Raji (cell line): ENCODE results near the gene NDUFB2.

Experiments
- POLR2A ChIP-seq: IDR thresholded peaks from 2 replicates; pipeline ENCODE4 v1.6.1; 2011; ENCODE audit warnings: low read depth, low read length, control low read depth; ENCODE audit not compliant: insufficient read depth

Gene NDUFB2

GRCh38 chr7:140683657-140684056 lies 12.9 kb upstream of the NDUFB2 start:
- TF ChIP-seq POLR2A, result no peak

GRCh38 chr7:140684066-140684950 lies 12.2 kb upstream of the NDUFB2 start:
- no peak for TF ChIP-seq POLR2A

- TF ChIP-seq POLR2A, result no peak
Measured at GRCh38 chr7:140685407-140686087, 11.0 kb upstream of the NDUFB2 start.

GRCh38 chr7:140686921-140687320 lies 9.6 kb upstream of the NDUFB2 start:
- no peak for TF ChIP-seq POLR2A

- TF ChIP-seq POLR2A, result no peak
Measured at GRCh38 chr7:140688341-140688740, 8.2 kb upstream of the NDUFB2 start.

GRCh38 chr7:140689199-140690152 lies 7.0 kb upstream of the NDUFB2 start:
- no peak for TF ChIP-seq POLR2A

- TF ChIP-seq POLR2A, result no peak
Measured at GRCh38 chr7:140691376-140692045, 5.0 kb upstream of the NDUFB2 start.

- no peak for TF ChIP-seq POLR2A
Measured at GRCh38 chr7:140694592-140694991, 1.9 kb upstream of the NDUFB2 start.

- TF ChIP-seq POLR2A, result no peak
Measured at GRCh38 chr7:140695381-140695780, 1.1 kb upstream of the NDUFB2 start.

- no peak for TF ChIP-seq POLR2A
Measured at GRCh38 chr7:140696024-140696679, 356 bp upstream of the NDUFB2 start.

GRCh38 chr7:140697447-140698143 lies 1.1 kb downstream of the NDUFB2 start:
- no peak for TF ChIP-seq POLR2A

- no peak for TF ChIP-seq POLR2A
Measured at GRCh38 chr7:140698477-140698876, 2.0 kb downstream of the NDUFB2 start.

- TF ChIP-seq POLR2A, result no peak
Measured at GRCh38 chr7:140702774-140703173, 6.3 kb downstream of the NDUFB2 start.
